CMK (cell line): ENCODE measurements around the gene PDE4D.
A peak's percentile ranks its signal among the peaks of the same experiment; 100 is the strongest.

ENCODE experiments used
- DNase-seq: peaks from one replicate; pipeline ENCODE4 v3.0.0-alpha.2; 2010; ENCODE audit warnings: low read depth

The PDE4D gene

DNA sequence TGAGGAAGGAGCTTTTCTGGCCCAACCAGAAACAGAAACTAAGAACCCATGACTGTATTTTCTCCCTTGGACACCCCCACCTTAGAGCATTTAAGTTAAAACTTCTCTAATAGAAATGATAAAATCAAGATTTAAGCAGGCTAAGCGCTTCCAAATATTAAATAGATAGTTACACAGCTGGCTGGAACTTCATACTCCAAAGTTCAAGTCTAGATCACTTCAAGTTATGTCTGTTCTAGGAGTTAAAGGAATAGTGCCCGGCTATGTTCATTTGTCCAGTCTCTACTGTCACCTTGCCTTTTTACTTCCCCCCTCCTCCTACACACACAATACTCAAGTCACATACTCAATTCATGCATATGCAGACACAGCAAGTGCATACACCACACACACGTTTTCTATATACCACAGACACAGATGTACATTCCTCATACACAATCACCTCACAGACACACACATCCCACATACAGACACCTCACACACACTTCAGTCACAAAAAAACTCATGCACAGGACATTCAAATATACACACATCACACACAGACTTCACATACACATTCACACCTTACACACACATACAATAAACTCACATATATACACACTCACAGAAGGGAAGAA is 237.7 kb downstream of the PDE4D start:
- no peak for DNase-seq

DNA sequence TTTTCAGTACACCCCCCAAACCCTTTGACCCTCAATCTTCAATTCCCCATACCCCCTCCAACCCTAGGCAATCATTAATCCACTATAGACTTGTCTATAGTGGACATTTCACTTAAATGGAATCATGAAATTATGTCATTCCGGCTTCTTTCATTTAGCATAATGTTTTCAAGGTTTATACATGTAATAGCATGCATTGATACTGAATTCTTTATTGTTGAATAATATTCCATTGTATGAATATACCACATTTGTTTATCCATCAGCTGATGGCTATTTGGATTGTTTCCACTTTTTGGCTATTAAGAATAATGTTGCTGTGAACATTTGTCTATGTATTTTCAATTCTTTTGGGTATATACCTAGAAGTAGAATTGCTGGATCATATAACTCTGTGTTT is 238.8 kb downstream of the PDE4D start:
- DNase-seq, result no peak

DNA sequence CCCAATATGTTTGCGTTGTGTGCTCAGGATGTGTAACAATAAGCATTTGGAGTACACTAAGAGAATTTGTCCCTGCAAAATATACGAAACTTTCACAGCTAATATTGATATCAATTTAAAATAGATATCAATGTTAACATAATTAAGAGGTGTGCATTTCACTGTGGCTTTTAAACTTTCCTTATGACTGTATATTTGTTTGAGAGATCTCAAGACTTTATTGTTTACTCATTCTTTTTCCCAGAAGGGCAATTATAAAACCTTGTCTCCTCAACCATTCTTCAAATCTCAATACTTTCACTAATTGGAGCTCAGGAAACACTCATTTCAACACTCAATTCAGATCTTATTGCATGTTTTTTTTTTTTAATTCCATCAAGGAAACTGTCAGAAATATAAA is 241.1 kb downstream of the PDE4D start:
- no peak for DNase-seq

DNA sequence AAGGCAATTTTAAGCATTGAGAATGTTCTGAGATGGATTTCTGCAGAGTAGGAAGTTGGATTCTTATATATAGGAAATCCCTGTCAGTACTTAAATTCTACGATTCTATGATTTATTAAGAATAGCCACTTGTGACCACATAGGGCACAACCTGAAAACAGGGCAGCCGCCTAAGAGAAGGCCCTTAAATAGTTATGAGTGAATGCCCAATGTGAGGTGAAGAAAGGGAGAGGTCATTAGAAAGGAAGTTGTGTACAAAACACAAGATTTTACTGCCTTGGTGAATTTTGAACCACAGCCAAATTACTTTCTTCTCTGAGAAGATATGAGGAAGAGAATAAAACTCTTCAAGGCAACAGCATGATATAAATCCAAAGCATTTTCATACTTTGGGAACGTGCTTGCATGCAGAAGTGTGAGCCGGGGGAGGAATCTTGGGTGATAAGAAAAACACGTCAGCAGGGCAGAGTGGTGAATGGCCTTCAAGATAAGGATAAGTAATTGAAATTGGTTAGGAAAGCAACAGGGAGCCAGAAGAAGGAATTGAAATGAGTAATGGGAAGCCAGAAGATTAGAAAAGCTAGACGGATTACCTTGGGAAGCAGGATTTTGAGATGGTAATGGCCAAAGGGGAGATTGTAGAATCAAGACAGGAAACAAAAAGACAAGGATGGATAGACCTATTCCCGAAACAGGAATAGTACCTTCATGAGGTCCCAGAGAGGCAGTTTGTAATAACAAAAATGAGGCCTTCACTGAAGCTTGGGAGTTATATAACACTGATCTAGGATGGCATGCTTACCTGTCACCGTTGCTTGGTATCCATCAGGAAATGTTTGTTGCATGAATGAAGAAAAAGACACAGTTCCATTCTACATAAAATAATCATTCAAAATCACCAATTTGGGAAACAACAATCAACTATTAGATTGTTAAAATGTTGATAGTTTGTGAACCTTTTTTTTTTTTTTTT is 244.3 kb downstream of the PDE4D start:
- DNase-seq, result peak; percentile 60

DNA sequence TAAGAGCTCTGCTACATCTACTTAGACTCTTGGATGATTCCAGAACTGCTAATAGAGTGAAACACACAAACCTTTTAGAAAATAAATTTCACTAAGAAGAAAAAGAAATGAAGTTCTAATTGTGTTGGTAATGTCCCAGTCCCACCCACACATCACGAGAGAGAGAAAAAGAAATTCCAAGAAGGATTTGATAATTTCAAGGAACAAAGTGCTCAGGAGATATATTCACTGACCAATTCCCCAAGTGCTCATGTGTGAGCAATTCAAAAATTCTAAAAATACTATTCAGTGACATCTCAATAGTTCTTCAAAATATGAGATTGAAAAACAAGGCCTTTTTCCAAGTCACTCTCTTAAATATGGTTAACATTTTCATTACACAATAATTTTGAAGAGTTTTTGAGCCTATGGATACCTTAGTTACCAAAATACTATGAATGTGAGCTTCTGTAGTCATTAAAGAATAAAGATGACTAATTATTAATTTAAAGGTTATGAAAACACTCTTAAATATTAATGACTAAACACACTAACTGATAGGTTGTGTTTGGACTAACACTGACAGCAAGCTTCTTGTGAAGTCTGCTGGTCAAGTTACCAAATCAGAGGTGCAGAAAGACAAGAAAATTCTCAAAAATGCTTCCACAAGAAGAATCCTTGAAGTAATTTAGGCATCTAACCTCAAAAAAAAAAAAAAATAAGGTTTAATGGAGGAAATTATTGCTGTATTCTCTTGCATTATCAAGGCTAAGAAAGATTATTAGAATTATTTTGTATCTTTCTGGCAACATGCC is 245.3 kb downstream of the PDE4D start:
- no peak for DNase-seq

DNA sequence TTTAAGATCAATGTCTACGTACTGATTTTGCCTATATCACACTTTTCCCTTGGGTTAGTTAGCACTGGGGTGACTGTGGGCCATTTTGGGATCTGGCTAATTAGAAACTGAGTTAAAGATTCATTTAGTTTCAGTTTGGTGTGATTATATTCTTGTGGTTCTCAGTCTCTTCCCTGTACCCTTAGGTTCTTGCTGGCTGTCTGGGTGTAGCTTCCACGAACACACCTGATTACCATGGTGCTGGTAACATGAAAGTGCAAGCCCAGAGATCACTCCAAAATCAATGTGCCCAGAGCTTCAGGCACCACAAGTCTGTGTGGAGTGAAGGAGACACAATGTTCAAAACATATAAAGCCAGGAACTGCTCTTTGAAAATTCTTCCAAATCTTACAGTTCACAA is 248.1 kb downstream of the PDE4D start:
- no peak for DNase-seq

DNA sequence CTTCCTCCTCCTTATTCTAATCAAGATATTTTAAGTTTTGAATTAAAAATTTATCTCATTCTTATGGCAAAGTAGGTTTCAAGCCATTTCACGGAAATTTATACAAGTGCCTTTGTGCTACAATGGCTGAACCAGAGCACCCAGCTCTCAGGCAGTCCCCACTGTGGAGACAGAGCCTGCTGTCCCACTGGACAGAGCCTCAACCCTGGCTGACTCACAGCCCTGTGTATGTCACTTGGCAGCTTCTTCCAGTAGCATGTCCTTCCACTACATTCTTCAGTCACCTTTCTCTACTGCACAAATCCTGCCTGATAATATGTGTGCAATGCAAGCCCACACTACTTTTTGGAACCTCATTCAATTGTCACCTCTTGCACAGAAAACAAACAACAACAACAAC is 253.1 kb downstream of the PDE4D start:
- DNase-seq, result no peak

DNA sequence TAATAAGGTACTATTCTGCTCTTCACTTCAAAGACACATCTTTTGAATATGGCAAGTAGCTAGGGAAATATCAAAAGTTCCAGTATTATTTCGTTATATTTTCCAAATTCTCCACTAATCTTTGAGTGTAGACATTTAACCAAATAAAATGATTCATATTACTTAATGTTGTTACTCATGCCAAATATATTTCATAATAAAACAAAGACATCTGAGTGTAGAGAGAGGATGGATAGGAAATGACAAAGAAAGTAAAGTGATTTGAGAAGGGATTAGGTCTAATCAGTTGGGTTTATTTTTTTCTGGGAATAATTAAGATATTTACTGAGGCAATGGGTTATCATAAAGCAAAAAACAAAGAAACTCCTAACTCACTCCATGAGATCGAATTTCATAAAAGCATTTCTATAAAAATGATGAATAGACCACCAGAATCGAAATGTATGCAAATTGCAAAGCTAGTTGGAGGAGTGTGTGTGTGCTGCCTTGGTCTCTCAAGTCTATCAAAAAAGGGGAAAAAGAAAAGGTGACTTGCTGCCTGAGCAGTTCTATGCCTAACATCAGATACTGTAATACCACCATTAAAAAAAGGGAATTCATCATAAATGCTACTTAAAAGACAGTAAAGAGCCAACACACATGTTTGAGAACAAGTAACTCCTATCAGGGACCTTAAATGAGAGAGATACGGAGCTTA is 255.5 kb downstream of the PDE4D start:
- no peak for DNase-seq

DNA sequence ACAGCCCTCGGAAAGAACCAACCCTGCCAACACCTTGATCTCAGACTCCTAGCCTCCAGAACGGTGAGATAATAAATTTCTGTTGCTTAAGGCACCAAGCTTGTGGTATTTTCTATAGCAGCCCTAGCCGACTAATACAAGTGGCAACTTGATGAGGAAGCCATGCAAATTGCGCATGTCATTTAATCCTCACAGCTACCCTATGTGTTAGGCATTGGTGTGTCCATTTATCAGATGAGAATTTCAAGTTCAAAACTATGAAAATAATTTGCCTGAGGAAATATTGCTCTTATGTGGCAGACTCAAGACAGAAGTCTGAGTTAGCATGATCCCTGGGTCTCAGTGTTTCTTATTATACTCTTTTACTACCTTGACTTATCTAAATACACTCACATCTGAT is 264.0 kb downstream of the PDE4D start:
- no peak for DNase-seq

DNA sequence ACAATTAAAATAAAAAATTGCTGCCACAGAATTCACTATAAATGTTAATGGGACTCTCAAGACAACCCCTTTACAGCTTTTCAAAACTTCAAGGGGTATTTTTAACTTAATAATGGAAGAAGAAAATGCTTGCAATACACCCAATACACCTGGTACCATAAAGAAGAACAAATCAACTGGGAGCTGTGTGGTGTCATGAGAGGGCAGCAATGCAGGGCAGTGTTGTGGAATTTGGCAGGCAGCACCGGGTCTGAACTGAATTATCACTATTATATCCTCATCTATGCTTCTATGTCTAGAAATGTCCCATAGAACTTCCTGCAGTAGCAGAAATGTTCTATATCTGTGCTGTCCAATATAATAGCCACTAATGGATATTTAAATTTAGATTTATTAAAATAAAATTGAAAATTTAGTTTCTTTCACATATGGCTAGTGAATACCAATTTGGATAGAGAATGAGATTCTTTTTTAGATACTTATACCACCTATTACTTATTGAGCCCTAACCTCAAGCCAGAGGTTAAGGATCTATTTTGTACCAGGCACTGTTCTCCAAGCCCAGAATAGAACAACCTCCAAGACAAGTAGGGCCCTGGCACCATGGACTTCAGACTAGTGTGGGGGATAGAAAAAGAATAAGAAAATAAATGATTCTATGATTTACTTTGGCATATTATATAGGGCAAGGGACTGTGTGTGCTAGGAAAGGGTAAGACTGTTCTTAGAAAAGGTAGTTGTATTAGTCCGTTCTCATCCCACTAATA is 265.3 kb downstream of the PDE4D start:
- DNase-seq, result no peak

DNA sequence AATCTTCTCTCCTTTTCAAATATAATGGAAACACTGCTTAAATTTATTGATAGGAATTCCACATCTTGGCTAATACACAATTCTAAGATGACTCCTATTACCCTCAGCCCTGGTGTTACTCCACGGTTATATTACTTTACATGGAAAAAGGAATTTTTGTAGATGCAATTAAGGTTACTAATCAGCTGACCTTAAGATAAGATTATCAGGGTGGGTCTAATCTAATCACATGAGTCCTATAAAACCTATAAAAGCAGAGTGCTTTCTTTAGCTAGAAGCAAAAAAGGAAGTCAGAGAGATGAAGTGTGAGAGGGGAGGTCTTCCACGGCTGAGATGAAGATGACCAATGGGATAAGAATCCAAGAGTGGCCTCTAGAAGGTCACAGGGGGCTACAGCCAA is 268.6 kb downstream of the PDE4D start:
- DNase-seq, result no peak

DNA sequence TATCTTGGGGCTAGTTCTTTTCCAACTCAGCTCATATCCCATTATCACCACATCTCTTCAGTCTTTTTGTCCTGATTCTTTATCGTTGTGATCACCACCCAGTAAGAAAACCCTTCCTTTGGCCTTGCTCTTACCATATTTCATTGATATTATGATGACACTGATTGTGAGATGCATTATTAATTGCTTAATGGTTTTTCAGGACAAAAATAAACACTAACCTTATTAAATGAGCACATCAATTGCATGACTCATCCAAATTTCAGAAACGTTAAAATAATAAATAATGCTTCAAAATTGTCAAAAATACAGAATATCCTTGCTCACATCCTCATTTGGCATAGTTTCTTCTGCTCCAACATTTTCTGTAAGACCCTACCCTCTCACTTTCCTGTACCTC is 270.7 kb downstream of the PDE4D start:
- DNase-seq, result no peak

DNA sequence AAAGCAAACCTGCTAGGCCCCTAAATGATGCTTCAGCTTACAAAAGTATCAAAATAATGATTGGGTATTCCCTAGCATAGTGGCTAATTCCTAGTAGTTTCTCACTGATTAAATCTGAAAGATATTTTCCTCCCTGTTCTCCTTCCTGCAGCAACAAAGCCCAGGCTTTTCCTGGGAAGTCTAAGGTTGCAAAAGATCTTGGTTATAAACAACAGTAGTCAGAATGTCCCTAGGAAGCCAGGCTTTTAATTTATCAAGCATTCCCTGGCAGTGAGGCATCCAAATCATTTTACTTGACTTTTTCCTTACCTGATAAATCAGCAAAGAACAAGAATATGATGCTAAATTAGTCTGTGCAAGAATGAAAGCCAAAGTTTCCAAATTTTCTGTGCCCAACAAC is 272.0 kb downstream of the PDE4D start:
- no peak for DNase-seq

DNA sequence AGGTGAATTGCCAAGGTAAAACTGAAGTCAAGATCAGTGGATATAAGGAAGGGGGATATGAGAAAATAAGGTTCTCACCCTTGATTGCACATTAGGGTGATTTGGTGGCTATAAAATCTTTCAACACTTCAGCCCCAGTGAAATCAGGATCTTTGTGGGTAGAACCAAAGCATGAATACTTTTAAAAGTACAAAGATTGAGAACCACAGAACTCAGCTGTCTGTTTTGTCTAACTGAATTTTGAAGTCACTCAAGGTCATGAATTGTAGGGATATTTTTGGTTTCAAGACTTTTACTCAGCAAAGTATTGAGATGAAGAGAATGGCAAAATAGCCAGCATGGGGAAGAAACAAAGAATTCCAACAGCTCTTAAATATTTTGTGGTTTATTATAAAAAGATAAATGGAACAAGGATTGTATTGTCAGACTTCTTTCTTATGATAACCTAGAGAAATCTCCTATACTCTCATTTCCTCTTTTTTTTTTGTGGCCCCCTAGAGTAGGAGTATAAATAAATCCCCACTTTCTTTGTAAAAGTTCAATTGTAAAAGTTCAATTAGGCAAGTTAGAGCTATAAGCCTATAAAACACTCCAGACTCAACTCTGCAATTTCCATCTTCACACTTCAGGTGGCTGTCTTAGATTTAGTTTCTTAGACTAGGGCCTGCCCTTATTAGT is 272.9 kb downstream of the PDE4D start:
- no peak for DNase-seq

DNA sequence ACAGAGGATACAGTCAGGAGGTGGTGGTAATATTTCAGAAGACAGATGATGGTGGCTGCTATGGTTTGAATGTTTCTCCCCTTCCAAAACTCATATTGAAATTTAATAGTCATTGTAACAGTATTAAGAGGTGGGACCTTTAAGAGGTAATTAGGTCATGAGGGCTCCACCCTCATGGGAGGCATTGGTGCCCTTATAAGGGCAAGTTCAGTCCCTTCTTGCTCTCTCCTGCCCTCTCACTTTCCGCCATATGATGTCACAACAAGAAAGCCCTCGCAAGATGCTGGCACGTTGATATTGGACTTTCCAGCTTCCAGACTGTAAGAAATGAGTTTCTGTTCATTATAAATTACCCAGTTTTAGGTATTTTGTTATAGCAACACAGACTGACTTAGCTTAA is 274.9 kb downstream of the PDE4D start:
- DNase-seq, result no peak

DNA sequence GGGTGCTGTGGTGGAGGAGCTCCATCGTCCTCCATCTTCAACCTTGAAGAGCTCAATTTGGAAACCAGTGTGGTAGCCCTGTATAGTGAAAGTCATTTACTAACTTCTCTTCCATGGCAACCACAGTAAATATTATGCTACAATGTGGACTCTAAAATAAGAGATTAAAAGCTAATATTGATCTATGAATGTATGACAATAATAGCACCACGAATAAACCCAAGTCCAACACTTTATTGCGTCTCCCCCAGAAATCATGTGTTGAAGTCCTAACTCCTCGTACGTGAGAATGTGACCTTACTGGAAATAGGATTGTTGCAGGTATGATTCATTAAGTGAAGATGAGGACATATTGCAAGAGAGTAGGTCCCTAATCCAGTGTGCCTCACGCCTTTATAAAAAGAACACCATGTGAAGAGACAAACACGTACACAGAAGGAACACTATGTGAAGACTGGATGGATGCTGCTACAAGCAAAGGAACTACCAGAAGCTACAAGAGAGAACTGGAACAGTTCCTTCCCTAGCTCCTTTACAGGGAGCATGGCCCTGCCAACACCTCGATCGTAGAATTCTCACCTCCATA is 276.2 kb downstream of the PDE4D start:
- DNase-seq, result no peak

DNA sequence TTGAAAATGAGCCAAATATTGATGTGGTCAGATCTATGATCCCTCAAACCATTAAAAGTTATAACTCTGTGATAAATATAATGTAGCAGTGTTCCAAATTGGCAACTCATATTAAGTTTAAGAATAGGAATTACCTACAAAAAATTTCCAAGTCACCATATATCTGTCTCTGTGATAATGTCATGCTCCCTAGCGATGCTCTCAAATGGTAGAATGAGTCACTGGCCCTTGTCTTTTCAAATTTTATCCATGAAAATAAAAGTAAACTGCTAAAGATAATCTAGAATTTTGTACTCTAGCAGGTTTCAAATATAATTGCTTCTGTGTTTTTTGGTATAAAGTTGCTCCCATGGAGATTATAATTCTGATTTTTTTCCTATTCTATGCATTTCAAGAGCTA is 277.1 kb downstream of the PDE4D start:
- DNase-seq, result no peak

DNA sequence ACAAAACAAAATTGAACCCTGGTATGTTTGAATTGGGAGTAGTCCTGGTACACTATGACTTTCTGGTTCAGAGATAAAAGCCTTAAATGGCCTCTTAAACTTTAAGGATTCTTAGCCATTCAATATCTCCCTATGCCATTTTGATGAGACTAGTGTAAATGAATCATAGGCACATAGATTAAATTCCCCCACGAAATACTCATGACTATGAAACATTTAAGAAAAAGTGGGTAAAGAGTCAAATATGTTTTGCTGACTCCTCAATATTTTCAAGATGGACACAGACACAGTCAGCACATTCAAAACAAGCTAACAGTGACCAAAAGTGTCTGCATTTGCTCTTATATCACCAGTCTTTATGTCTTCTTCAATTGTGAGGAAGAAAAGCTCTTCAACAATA is 278.3 kb downstream of the PDE4D start:
- DNase-seq, result no peak

DNA sequence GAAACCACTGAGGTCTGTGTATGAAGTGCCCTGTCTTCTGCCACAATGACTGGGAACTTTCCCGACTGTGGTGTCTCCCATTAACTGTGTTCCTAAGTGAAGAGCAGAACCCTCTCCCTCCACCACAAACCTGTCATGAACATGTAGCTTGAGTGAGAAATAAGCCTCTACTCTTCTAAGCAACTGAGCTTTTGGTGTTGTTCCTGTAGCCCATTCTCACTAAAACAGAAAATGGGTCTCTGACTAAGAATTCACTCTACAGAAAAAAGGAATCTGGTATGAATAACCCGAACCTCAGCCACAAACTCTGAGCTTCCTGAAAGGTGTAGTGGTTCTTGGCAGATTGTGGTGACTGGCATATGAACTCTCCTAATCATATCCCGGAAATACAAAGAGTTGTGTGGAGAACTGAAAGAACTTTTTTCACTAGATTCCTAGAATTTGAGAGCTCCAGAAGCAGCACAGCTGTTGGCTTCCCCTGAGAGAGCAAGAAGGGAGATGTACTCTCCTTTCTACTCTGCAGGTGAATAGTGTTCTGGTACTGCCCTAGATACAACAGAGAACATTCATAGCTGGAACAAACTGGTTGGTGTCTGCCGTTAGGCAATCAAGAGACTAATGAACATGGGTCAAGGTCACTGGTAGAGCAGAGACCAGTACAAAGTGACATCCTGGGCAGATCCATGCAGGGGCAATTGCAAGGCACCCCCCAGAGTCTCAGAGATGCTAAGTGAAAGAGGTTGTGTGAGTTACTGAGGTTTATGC is 283.8 kb downstream of the PDE4D start:
- DNase-seq, result no peak

DNA sequence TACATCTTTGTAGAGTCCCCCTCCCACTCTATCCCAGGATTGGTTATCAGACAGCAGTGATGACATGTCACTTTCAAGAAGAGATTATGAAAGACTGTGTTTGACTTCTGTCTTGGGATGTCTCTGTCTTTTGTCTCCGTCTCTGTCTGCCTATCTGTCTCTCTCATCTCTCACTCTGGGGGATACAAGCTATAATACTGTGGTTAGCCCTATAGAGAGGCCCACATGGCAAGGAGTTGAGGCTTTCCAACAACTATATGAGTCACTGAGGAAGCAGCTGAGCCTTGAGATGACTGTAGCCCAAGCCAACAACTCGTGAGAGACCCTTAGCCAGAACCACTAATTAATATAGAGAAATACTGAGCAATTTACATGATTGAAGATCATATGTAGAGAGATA is 284.8 kb downstream of the PDE4D start:
- peak; percentile 46 for DNase-seq
